PC-9 (cell line): ENCODE measurements around the gene SOX10. TPM values are rescaled to one million over a fixed set of nuclear protein-coding genes. Genes with fewer than 3 reads are reported as not detected.

ENCODE experiments used
- BruUV-seq: library from RNA; stranded (reverse); fragments of 400-500 nt; replicated peaks from 2 replicates; lab custom pipeline; 2021; lab: Mats Ljungman, UMichigan
- CTCF ChIA-PET: fragments of 300-600 bp; sonication (Branson Sonifier 250); formaldehyde crosslinking; loops from one replicate; lab custom pipeline; 2022; ENCODE audit warnings: antibody characterized with exemption; lab: Charles Lee
- POLR2A ChIA-PET: fragments of 300-600 bp; sonication (Branson Sonifier 250); formaldehyde crosslinking; loops from one replicate; lab custom pipeline; 2022; ENCODE audit warnings: antibody characterized with exemption; ENCODE audit not compliant: unreplicated experiment; lab: Charles Lee
- DNase-seq, 2 experiments: peaks; one replicate each; pipeline versions ENCODE4 v3.0.0 to v3.0.0-alpha.2; 2015 to 2022; ENCODE audit warnings: mixed read lengths in 1 of 2
- H2AFZ ChIP-seq: fragments of 200-600 bp; sonication (generic); 2 replicates; pipeline ENCODE4 v1.8.1; 2017; ENCODE audit warnings: antibody characterized with exemption
- H3F3A ChIP-seq: fragments of 200-600 bp; sonication (generic); 2 replicates; pipeline ENCODE4 v1.8.1; 2017; ENCODE audit warnings: antibody characterized with exemption, mild to moderate bottlenecking, low read depth; ENCODE audit not compliant: insufficient read depth
- H3K27ac ChIP-seq: fragments of 200-600 bp; sonication (generic); 2 replicates; pipeline ENCODE4 v1.6.1; 2016; ENCODE audit warnings: mixed run types
- H3K27me3 ChIP-seq: fragments of 200-600 bp; sonication (generic); 2 replicates; pipeline ENCODE4 v1.6.1; 2016; ENCODE audit warnings: low read depth, mixed run types; ENCODE audit not compliant: insufficient read depth
- H3K36me3 ChIP-seq: fragments of 200-600 bp; sonication (generic); 2 replicates; pipeline ENCODE4 v1.6.1; 2016; ENCODE audit warnings: low read depth, mixed run types
- H3K4me1 ChIP-seq: fragments of 200-600 bp; sonication (generic); replicated peaks from 2 replicates; pipeline ENCODE4 v1.6.1; 2016; ENCODE audit warnings: mixed run types; ENCODE audit not compliant: insufficient read depth
- H3K4me2 ChIP-seq: fragments of 200-600 bp; sonication (generic); 2 replicates; pipeline ENCODE4 v1.6.1; 2017; ENCODE audit warnings: mixed run types
- H3K4me3 ChIP-seq: fragments of 200-600 bp; sonication (generic); 2 replicates; pipeline ENCODE4 v1.6.1; 2016; ENCODE audit warnings: mixed run types
- H3K79me2 ChIP-seq: fragments of 200-600 bp; sonication (generic); 2 replicates; pipeline ENCODE4 v1.6.1; 2017; ENCODE audit warnings: low read depth, mixed run types
- H3K9me2 ChIP-seq: fragments of 200-600 bp; sonication (generic); 2 replicates; pipeline ENCODE4 v1.8.1; 2017; ENCODE audit warnings: mild to moderate bottlenecking; ENCODE audit not compliant: insufficient read depth
- H3K9me3 ChIP-seq: fragments of 200-600 bp; sonication (generic); 2 replicates; pipeline ENCODE4 v1.8.1; 2016; ENCODE audit warnings: low read depth; ENCODE audit not compliant: insufficient read depth
- H4K20me1 ChIP-seq: fragments of 200-600 bp; sonication (generic); 2 replicates; pipeline ENCODE4 v1.8.1; 2017; ENCODE audit not compliant: insufficient read depth
- EZH2 ChIP-seq: fragments of 200-600 bp; sonication (generic); IDR thresholded peaks from 2 replicates; pipeline ENCODE4 v1.8.0; 2017; ENCODE audit warnings: antibody characterized with exemption, low read depth
- intact Hi-C: fragments of 100-400 bp; cut with micrococcal nuclease; formaldehyde crosslinking; loops from one replicate; pipeline ENCODE4 v1.10.0; 2022; ENCODE audit not compliant: unreplicated experiment
- total RNA-seq: library from RNA; stranded (reverse); gene quantifications from 2 replicates; pipeline ENCODE4 v1.2.3, GENCODE V29; 2021
- TF ChIP-seq, protein P1 (sequence below): fragments of 200-600 bp; sonication (generic); conservative IDR thresholded peaks from 2 replicates; pipeline ENCODE4 v1.6.1; 2017; ENCODE audit warnings: mixed run types, antibody characterized with exemption, mild to moderate bottlenecking, moderate library complexity

Gene SOX10
- total RNA-seq, 1 experiment from 2014 or later, result not detected

DNA sequence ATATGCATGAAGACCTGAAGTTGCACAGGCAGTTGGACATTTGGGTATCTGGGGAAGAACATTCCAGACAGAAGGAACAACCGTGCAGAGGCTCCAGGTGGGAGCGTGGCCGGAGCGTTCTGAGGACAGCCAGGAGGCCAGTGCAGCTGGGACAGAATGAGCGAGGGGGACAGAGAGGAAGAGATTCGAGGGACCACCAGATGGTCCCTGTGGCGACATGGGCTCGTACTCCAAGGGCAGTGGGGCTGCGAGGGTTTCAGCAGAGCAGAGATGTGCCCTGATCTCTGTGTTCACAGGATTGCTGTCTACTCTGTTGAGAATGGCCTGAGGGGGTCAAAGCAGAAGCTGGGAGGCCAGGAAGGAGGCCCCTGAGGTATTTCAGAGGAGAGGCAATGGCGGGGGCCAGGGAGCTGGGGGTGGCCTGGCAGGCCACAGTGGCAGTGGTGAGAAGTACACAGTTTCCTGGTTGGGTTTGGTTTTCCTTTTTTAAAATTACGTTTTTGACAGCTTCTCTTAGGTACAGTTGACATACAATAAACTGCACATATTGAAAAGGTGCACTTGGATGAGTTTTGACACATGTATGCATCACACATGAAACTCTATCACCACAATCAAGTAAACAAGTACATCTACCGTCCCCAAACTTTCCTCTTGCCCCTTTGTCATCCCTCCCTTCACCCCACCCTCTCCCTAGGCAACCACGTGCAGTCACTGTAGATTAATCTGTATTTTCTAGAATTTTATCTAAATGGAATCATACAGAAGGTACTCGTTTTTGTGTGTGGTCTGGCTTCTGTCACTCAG lies 24.8 kb upstream of the SOX10 start:
- POLR2A ChIA-PET, result no interaction called here
- no peak for DNase-seq
- H3K4me1 ChIP-seq, result no peaks in the 10 kb centered on the region
- TF ChIP-seq, protein P1, sequence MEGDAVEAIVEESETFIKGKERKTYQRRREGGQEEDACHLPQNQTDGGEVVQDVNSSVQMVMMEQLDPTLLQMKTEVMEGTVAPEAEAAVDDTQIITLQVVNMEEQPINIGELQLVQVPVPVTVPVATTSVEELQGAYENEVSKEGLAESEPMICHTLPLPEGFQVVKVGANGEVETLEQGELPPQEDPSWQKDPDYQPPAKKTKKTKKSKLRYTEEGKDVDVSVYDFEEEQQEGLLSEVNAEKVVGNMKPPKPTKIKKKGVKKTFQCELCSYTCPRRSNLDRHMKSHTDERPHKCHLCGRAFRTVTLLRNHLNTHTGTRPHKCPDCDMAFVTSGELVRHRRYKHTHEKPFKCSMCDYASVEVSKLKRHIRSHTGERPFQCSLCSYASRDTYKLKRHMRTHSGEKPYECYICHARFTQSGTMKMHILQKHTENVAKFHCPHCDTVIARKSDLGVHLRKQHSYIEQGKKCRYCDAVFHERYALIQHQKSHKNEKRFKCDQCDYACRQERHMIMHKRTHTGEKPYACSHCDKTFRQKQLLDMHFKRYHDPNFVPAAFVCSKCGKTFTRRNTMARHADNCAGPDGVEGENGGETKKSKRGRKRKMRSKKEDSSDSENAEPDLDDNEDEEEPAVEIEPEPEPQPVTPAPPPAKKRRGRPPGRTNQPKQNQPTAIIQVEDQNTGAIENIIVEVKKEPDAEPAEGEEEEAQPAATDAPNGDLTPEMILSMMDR, result no peak
- no TSS peak for BruUV-seq
- CTCF ChIA-PET, result no interaction called here
- intact Hi-C loops, result no loop called here
- no peak overlapping the region for H3K4me3 ChIP-seq
- H2AFZ ChIP-seq, result no peak overlapping the region
- H3K79me2 ChIP-seq, result no peaks in the 10 kb centered on the region
- H3K9me2 ChIP-seq, result no peaks in the 10 kb centered on the region
- H3K9me3 ChIP-seq, result no peaks in the 10 kb centered on the region; the same call in 1 of the 2 replicates
- no peaks in the 10 kb centered on the region for H3K27me3 ChIP-seq
- no peak overlapping the region for H3K27ac ChIP-seq
- H4K20me1 ChIP-seq, result no peaks in the 10 kb centered on the region
- no peaks in the 10 kb centered on the region for H3K36me3 ChIP-seq
- H3F3A ChIP-seq, result no peaks in the 10 kb centered on the region
- H3K4me2 ChIP-seq, result no peak overlapping the region

DNA sequence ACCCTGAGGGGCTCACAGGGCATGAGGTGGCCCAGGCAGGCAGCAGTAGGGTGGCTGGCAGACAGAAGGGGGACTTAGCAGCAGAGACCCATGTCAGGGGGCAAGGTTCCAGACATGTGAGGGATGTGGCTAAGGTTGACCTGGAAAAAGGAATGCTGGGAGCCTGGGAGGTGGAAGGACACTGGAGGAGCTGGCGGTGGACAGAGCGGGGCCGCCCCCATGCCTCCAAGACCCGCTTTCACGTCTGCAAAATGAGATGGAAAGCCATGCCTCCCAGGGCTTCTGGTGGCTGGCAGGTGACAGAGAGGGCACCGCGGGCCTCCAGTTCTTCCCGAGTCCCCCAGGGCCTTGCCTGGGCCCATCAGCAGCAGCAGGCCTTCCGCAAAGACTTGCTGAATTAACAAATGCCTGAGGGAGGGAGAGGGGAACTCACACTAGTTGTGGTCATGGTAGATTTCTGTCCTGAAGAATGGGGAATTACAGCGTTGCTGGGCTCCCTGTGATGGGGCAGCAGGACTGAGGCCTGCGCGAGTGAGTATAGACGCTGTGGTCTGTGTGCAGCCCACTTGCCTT lies 23.1 kb upstream of the SOX10 start:
- H3K27me3 ChIP-seq, result no peaks in the 10 kb centered on the region
- no peaks in the 10 kb centered on the region for H3K9me2 ChIP-seq
- intact Hi-C loops, result no loop called here
- TF ChIP-seq EZH2, result no peak
- TF ChIP-seq, protein P1, result no peak
- ChIA-PET POLR2A (no interaction called here), CTCF (no interaction called here)
- no peak overlapping the region for H2AFZ ChIP-seq
- no peaks in the 10 kb centered on the region for H4K20me1 ChIP-seq
- H3K79me2 ChIP-seq, result no peaks in the 10 kb centered on the region
- no TSS peak for BruUV-seq
- no peak for DNase-seq
- H3K9me3 ChIP-seq, result no peaks in the 10 kb centered on the region
- no peaks in the 10 kb centered on the region for H3F3A ChIP-seq
- no peaks in the 10 kb centered on the region for H3K4me1 ChIP-seq
- no peak overlapping the region for H3K27ac ChIP-seq
- H3K4me3 ChIP-seq, result no peak overlapping the region
- no peak overlapping the region for H3K4me2 ChIP-seq
- H3K36me3 ChIP-seq, result no peaks in the 10 kb centered on the region

DNA sequence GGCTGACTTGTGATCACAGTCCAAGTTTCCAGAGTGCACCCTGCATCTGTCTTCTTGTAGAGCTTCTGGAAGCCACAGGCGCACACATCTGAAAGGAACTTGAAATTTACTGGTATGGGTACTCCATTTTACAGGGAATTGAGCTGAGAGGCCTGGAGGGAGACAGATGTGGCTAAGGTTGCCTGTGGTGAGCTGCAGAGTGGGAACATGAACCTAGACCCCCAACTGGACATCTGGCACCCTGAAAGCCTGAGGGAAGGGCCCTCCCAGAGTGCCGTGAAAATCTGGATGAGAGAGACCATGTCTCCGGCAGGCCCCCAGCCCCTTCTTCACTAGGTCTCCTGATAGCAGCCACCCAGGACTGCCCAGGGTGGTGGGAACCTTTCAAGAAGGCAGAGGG lies 22.6 kb upstream of the SOX10 start:
- H3K4me2 ChIP-seq, result no peak overlapping the region
- no peak overlapping the region for H3K27ac ChIP-seq
- POLR2A ChIA-PET, result no interaction called here
- H3K4me1 ChIP-seq, result no peaks in the 10 kb centered on the region
- H3K36me3 ChIP-seq, result no peaks in the 10 kb centered on the region
- no peak for DNase-seq
- no peaks in the 10 kb centered on the region for H3K79me2 ChIP-seq
- TF ChIP-seq, protein P1, result no peak
- no peak overlapping the region for H3K4me3 ChIP-seq
- H3K9me3 ChIP-seq, result no peaks in the 10 kb centered on the region
- H2AFZ ChIP-seq, result no peak overlapping the region
- H3F3A ChIP-seq, result no peaks in the 10 kb centered on the region
- no peaks in the 10 kb centered on the region for H4K20me1 ChIP-seq
- CTCF ChIA-PET, result no interaction called here
- BruUV-seq, result no TSS peak
- H3K9me2 ChIP-seq, result no peaks in the 10 kb centered on the region
- intact Hi-C loops, result no loop called here
- no peaks in the 10 kb centered on the region for H3K27me3 ChIP-seq
